GM12878 (cell line): Measurements from ENCODE around the gene DNAH11. TPM values are rescaled to one million over a fixed set of nuclear protein-coding genes. Genes with fewer than 3 reads are reported as not detected.

Experiments used
- ATAC-seq: fragments of 200-7000 bp; cut with Tn5 transposase; 3 replicates; pipeline ENCODE4 v1.9.1; 2020; ENCODE audit warnings: mild to moderate bottlenecking, moderate library complexity
- BruUV-seq: library from RNA; stranded (reverse); fragments of 400-500 nt; replicated peaks from 2 replicates; lab custom pipeline; 2021; lab: Mats Ljungman, UMichigan
- CTCF ChIA-PET: fragments of 300-600 bp; sonication (Branson Sonifier 250); formaldehyde crosslinking; extraction: SDS; loops from one replicate; lab custom pipeline; 2021; ENCODE audit warnings: inconsistent platforms; lab: Yijun Ruan, JAX
- POLR2A ChIA-PET: fragments of 350-600 bp; formaldehyde crosslinking; extraction: SDS; loops from one replicate; lab custom pipeline; 2021; ENCODE audit warnings: inconsistent platforms; lab: Charles Lee
- RAD21 ChIA-PET: fragments of 300-600 bp; sonication (Branson Sonifier 250); formaldehyde crosslinking; loops from one replicate; lab custom pipeline; 2023; ENCODE audit warnings: antibody characterized with exemption; ENCODE audit not compliant: unreplicated experiment; lab: Charles Lee
- SMC1A ChIA-PET: fragments of 300-600 bp; sonication (Branson Sonifier 250); formaldehyde crosslinking; loops from one replicate; lab custom pipeline; 2023; ENCODE audit not compliant: unreplicated experiment, uncharacterized antibody; lab: Charles Lee
- DNase-seq: peaks from one replicate; pipeline ENCODE4 v3.0.0-alpha.2; 2011; ENCODE audit warnings: low read depth, low spot score
- FAIRE-seq: peaks from 3 replicates; lab custom pipeline; 2011; peaks lifted over from hg19 to GRCh38; lab: Jason Lieb, UNC
- H2AFZ ChIP-seq: 2 replicates; pipeline ENCODE4 v1.6.0; 2011; ENCODE audit warnings: low read depth, low read length, control low read depth; ENCODE audit not compliant: control insufficient read depth
- H3K27ac ChIP-seq: 2 replicates; pipeline ENCODE4 v1.5.1; 2011; ENCODE audit warnings: control low read depth; ENCODE audit not compliant: control insufficient read depth, insufficient read depth
- H3K27me3 ChIP-seq, 2 experiments: replicated peaks in 1 of 2; 2 replicates each; pipeline versions ENCODE4 v1.6.0 to v1.6.1; 2011; ENCODE audit warnings: low read length in 1 of 2; ENCODE audit not compliant: control insufficient read depth in 2 of 2, insufficient read depth in 2 of 2
- H3K36me3 ChIP-seq, 2 experiments: 2 replicates each; pipeline ENCODE4 v1.5.1; 2011; ENCODE audit warnings: low read length in 1 of 2; ENCODE audit not compliant: control insufficient read depth in 2 of 2, insufficient read depth in 2 of 2
- H3K4me1 ChIP-seq: 2 replicates; pipeline ENCODE4 v1.6.1; 2011; ENCODE audit warnings: mild to moderate bottlenecking, low read length, moderate library complexity, mixed read lengths; ENCODE audit not compliant: control insufficient read depth, insufficient read depth
- H3K4me2 ChIP-seq: 2 replicates; pipeline ENCODE4 v1.6.0; 2011; ENCODE audit warnings: control low read depth; ENCODE audit not compliant: control insufficient read depth, insufficient read depth
- H3K4me3 ChIP-seq: fragments of 200-600 bp; sonication (generic); 2 replicates; pipeline ENCODE4 v1.5.1; 2016
- H3K79me2 ChIP-seq: 2 replicates; pipeline ENCODE4 v1.6.0; 2011; ENCODE audit warnings: low read length; ENCODE audit not compliant: control insufficient read depth, insufficient read depth
- H3K9ac ChIP-seq: 2 replicates; pipeline ENCODE4 v1.8.0; 2011; ENCODE audit warnings: low read length, control low read depth, mixed read lengths; ENCODE audit not compliant: control insufficient read depth, insufficient read depth
- H3K9me3 ChIP-seq: replicated peaks from 3 replicates; pipeline ENCODE4 v1.5.1; 2011; ENCODE audit warnings: mild to moderate bottlenecking, low read length; ENCODE audit not compliant: control insufficient read depth, insufficient read depth
- H4K20me1 ChIP-seq: 2 replicates; pipeline ENCODE4 v1.6.0; 2011; ENCODE audit not compliant: control insufficient read depth, insufficient read depth
- BRCA1 ChIP-seq: IDR thresholded peaks from 2 replicates; pipeline ENCODE4 v1.6.1; 2011; ENCODE audit warnings: low read depth, low read length, improper control_type of control experiment
- MAX ChIP-seq: IDR thresholded peaks from 2 replicates; pipeline ENCODE4 v1.6.1; 2012; ENCODE audit warnings: low read depth, low read length, improper control_type of control experiment
- MEF2B ChIP-seq: fragments of 450-650 bp; IDR thresholded peaks from 2 replicates; pipeline ENCODE4 v1.6.1; 2018; ENCODE audit warnings: mild to moderate bottlenecking, moderate library complexity; ENCODE audit not compliant: partially characterized antibody, poor library complexity, severe bottlenecking
- MTA3 ChIP-seq: IDR thresholded peaks from 2 replicates; pipeline ENCODE4 v1.6.1; 2012; ENCODE audit warnings: low read length, inconsistent platforms, borderline replicate concordance
- MYC ChIP-seq: IDR thresholded peaks from 2 replicates; pipeline ENCODE4 v1.6.1; 2011; ENCODE audit warnings: mild to moderate bottlenecking, low read length, moderate library complexity, inconsistent platforms; ENCODE audit not compliant: insufficient read depth, insufficient replicate concordance, insufficient read length, severe bottlenecking
- NKRF ChIP-seq: fragments of 450-650 bp; conservative IDR thresholded peaks from 2 replicates; pipeline ENCODE4 v1.6.1; 2017; ENCODE audit warnings: mild to moderate bottlenecking, moderate library complexity
- POLR2A ChIP-seq: IDR thresholded peaks from 2 replicates; pipeline ENCODE4 v1.6.1; 2011; ENCODE audit warnings: low read depth, mild to moderate bottlenecking, low read length
- RUNX3 ChIP-seq: IDR thresholded peaks from 2 replicates; pipeline ENCODE4 v1.6.1; 2012; ENCODE audit warnings: low read length, inconsistent platforms
- SMAD1 ChIP-seq: fragments of 450-650 bp; IDR thresholded peaks from 2 replicates; pipeline ENCODE4 v1.6.1; 2018; ENCODE audit warnings: mild to moderate bottlenecking, low read depth; ENCODE audit not compliant: partially characterized antibody
- SREBF2 ChIP-seq: IDR thresholded peaks from 2 replicates; pipeline ENCODE4 v1.6.1; 2012; ENCODE audit warnings: mild to moderate bottlenecking, low read length
- TBL1XR1 ChIP-seq: IDR thresholded peaks from 2 replicates; pipeline ENCODE4 v1.6.1; 2012; ENCODE audit warnings: low read depth, low read length, improper control_type of control experiment
- ZNF24 ChIP-seq: fragments of 450-650 bp; IDR thresholded peaks from 2 replicates; pipeline ENCODE4 v1.6.1; 2017; ENCODE audit warnings: antibody characterized with exemption, mild to moderate bottlenecking
- ZNF384 ChIP-seq: IDR thresholded peaks from 2 replicates; pipeline ENCODE4 v1.6.1; 2012; ENCODE audit warnings: low read depth, mild to moderate bottlenecking, low read length, improper control_type of control experiment, borderline replicate concordance
- WGBS: methylation state at CpG from one replicate; pipeline ENCODE4 v1.1.6; 2016; ENCODE audit warnings: low lambda C conversion rate; ENCODE audit not compliant: insufficient replicate concordance, insufficient coverage; ENCODE audit errors: missing lambda C conversion rate; 5-methylcytosine and 5-hydroxymethylcytosine counted together
- in situ Hi-C: fragments of 300-500 bp; cut with MboI; formaldehyde crosslinking; loops from 9 replicates; pipeline ENCODE4 v1.14.3; 2018; ENCODE audit warnings: mixed read lengths
- intact Hi-C: fragments of 100-400 bp; cut with micrococcal nuclease; formaldehyde crosslinking; loops from one replicate; pipeline ENCODE4 v1.14.2; 2022; ENCODE audit not compliant: unreplicated experiment
- polyA plus RNA-seq, 11 experiments: library from polyadenylated mRNA; depleted of rRNA in 4 of 11; unstranded in 6 of 11; stranded (reverse) in 5 of 11; fragments of >200 nt; fragmentation: Nextera tagmentation in 4 of 11; fragmentation: Illumina TruSeq in 1 of 11; extraction: Ambion mirVana in 4 of 11; extraction: Trizol in 1 of 11; gene quantifications; 1 replicate in 1 of 11; 2 replicates in 10 of 11; pipeline versions ENCODE4 v1.2.1 to v1.2.3, GENCODE V29; 2011 to 2016; ENCODE audit warnings: inconsistent platforms in 2 of 11, missing spikeins in 2 of 11, low read depth in 1 of 11
- total RNA-seq, 4 experiments: library from RNA; depleted of rRNA in 3 of 4; stranded (reverse); fragments of >200 nt in 3 of 4; fragmentation: Illumina TruSeq in 1 of 4; extraction: Trizol in 1 of 4; gene quantifications; 2 replicates each; pipeline versions ENCODE4 v1.2.1 to v1.2.3, GENCODE V29; 2013 to 2021

Gene DNAH11
- total and polyA plus RNA-seq, 10 of the 15 experiments (the other 5 are each of a cell fraction or from before 2014, with no cell fraction given) = 0.03 to 0.56 (median 0.10) TPM

DNA sequence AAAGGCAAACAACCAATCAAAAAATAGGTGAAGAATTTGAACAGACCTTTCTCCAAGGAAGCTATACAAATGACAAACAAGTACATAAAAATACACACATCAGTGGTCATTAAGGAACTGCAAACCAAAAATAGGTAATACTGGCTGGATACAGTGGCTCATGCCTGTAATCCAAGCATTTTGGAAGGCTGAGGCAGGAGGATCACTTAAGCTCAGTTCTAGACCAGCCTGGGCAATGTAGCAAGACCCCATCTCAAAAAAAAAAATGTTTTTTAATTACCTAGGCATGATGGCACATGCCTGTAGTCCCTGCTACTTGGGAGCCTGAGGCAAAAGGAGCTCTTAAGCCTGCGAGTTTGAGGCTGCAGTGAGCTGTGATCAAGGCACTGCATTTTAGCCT lies 383.6 kb downstream of the DNAH11 start:
- H3K9ac ChIP-seq = no peak overlapping the region
- no peak overlapping the region for H3K4me3 ChIP-seq
- no TSS peak for BruUV-seq
- H3K9me3 ChIP-seq = no peaks in the 10 kb centered on the region; the same call in 2 of the 3 replicates
- H3K27ac ChIP-seq = no peak overlapping the region
- WGBS = 65% methylated on average over 1 of the region's 1 CpG
- POLR2A ChIA-PET = no interaction called here
- no peak for DNase-seq
- H2AFZ ChIP-seq = no peak overlapping the region
- in situ Hi-C loops = loop anchor here (25.0 kb wide), 1 partner anchor 1689 kb away; no protein-coding TSS in a partner anchor
- H3K4me1 ChIP-seq = no peaks in the 10 kb centered on the region
- SMC1A ChIA-PET = interaction anchor here (0.7 to 1.9 kb wide), 6 partner anchors 10 to 57 kb away, joined by 3 to 6 read pairs (median 4); partner anchors contain the start of gene CDCA7L
- CTCF ChIA-PET = interaction anchor here (1.3 kb wide), 1 partner anchor 16 kb away, joined by 3 read pairs; no protein-coding TSS in a partner anchor
- no peak for ATAC-seq
- no peaks in the 10 kb centered on the region for H4K20me1 ChIP-seq
- FAIRE-seq = no peak
- peaks cover 1% of the 10 kb centered on the region for H3K79me2 ChIP-seq
- H3K27me3 ChIP-seq = no peaks in the 10 kb centered on the region
- H3K4me2 ChIP-seq = no peak overlapping the region
- TF ChIP-seq MEF2B (no peak), ZNF384 (no peak), NKRF (no peak), RUNX3 (no peak), TBL1XR1 (no peak), BRCA1 (no peak), MTA3 (no peak), SREBF2 (no peak), MAX (no peak), MYC (no peak), SMAD1 (no peak), POLR2A (no peak), ZNF24 (no peak)
- intact Hi-C loops = no loop called here
- RAD21 ChIA-PET = no interaction called here
- H3K36me3 ChIP-seq = no peaks in the 10 kb centered on the region; a peak in 1 of 4 replicates
